DMS153 (cell line): ENCODE data around the gene CACNA1G.

ENCODE experiments used
- DNase-seq: peaks from one replicate; lab custom pipeline; 2025; lab: John Stamatoyannopoulos, UW

Gene CACNA1G

GRCh38 chr17:50651661-50652060 is 91.1 kb downstream of the CACNA1G start:
- no peak for DNase-seq

DNA sequence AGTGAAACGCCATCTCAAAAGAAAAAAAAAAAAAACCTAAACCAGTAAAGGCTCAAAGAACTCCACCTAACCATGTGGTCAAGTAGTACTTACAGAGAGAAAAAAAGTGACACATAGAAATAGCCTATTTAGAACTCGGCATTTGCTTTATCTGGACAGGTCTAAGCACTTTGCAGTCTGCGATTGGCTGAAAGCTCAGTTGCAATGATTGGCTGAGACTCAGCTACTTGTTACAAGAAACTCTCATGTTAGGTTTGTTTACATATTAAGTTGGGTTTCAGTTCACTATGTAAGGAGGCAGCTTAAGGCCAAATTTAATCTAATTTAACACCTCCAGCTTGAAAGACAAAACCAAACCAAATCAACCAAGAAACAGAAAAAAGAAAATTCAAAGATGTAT is 93.2 kb downstream of the CACNA1G start:
- no peak for DNase-seq

DNA sequence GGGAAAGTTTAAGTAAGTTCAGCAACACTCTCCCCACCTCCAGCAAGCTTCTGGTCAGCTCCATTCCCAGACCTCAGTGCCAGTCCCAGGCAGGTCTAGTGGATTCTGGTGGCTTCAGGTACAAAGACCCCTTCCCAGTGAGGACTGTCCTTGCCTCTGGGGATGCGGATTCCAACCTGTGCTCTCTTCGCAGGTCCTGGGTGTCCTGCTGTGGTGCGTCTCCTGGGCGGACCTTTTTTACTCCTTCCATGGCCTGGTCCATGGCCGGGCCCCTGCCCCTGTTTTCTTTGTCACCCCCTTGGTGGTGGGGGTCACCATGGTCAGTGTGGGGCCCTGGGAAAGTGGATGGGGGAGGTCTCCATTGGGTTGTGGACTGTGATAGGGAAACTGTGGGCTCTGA is 96.0 kb downstream of the CACNA1G start:
- DNase-seq = no peak

GRCh38 chr17:50657054-50657453 is 96.5 kb downstream of the CACNA1G start:
- no peak for DNase-seq

GRCh38 chr17:50657627-50658026 is 97.1 kb downstream of the CACNA1G start:
- no peak for DNase-seq

GRCh38 chr17:50658616-50659015 is 98.1 kb downstream of the CACNA1G start:
- no peak for DNase-seq

DNA sequence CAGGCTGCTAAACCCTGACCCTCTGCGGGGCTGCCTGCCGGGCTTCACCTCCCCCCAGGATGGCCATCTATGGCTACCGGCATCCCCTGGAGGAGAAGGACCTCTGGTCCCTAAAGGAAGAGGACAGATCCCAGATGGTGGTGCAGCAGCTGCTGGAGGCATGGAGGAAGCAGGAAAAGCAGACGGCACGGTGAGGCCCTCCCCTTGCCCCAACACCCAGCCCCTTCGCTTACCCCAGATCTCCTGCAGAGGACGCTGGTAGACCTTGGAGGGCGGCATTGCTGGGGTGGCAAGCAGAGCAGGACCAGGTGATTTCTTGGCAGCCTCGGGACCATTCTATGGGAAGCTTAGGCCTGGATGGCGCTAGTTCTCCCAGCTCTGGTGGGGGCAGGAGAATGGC is 98.7 kb downstream of the CACNA1G start:
- DNase-seq = no peak

DNA sequence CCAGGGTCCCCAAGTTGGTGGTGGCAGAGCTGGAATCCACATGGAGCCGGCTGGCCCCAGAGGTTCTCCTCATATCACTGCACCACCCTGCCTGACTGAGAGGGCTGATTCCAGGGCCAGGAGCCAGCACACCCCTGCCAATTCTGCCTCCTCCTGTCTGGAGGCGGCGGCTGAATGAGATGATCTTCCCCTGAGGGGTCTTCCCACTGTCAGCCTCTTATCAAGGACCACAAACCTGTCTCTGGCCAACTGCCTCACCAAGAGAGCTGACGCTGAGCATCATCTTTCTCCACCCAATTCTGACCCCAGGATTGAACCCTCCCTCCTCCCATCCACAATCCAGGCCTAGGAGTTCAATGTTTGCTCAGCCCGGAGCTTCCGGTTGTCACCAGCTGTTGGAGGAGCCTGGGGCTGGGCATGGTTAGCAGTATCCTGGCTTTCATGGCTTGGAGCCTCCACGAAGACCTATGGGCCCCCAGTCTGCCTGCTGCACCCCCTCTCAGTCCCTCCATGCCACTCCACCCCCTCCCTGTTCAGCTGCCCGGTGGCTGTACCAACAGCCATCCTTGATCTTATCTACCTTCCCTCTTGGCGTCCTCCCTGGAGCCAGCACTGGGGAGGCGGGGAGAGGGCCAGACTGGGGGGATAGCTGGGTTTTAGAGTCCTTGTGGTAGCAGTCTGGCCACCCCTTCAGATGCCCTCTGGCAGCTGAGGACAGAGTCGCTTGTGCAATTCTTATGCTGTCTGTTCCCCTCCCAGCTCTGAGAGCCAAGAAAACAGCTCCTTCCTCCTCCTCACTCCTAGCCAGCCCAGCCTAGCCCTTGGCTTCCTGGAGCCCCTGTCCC is 99.7 kb downstream of the CACNA1G start:
- DNase-seq = peak; percentile 35

GRCh38 chr17:50660887-50661345 is 100.4 kb downstream of the CACNA1G start:
- no peak for DNase-seq

DNA sequence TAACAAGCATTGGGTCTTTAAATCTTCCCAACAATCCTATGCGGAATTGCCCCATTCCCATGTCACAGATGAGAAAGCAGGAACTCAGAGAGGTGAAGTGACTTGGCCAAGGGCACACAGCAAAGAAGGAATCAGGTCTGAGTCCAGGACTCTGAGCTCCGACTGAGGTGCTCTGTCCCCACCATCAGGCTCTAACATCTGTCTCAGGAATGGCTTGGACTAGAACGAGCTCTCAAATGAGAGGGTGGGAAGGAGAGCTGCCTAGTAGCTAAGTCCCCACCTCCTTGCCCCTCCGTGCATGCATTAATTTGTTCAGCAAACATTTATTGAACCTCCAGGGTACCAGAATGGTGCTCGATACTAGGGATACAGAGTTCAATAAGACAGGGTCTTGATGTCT is 100.8 kb downstream of the CACNA1G start:
- DNase-seq = no peak

DNA sequence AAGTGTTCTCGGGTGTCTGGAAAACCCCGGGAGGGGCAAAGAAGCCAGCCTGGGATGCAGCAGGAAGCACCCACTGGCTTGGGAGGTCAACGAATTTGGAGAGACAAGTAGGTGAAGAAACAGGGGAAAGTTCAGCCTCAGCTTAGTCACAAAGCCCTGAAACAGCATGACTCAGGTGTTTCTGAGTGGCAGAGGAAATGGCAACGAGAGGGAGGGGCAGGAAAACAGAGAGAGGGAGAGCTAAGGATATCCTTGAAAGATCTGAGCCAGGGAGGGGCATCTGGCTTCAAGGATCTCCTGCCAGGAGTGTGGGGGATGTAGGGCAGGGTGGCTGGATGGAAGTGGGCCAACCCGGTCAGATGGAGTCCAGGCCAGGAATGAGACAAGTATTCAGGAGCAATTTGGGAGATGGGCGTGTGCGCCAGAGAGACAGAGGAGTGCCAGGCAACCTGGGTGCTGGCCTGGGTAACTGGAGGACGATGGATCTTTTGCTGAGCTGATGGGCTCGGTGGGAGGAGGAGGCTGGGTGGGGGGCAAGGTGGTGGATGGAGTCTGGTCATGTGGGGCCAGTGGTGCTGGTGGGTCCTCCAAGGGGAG is 101.4 kb downstream of the CACNA1G start:
- DNase-seq = peak; percentile 64

GRCh38 chr17:50662632-50663225 is 102.2 kb downstream of the CACNA1G start:
- no peak for DNase-seq

DNA sequence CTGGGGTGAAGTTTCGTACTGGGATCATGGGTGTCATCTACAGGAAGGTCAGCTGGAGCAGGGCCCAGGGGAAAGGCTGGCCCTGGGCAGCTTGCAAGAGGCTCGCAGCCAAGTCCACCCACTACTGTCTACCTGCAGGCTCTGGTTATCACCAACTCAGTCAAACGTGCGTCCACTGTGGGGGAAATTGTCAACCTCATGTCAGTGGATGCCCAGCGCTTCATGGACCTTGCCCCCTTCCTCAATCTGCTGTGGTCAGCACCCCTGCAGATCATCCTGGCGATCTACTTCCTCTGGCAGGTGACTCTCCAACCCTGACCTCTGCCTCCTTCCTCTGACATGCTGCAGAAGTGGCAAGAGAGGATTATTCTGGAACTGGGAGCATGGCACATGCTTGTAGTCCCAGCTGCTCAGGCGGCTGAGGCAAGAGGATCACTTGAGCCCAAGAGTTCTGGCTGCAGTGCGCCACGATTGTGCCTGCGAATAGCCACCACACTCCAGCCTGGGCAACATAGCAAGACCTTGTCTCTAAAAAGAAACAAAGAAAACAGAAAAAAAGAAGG is 103.4 kb downstream of the CACNA1G start:
- DNase-seq = no peak

DNA sequence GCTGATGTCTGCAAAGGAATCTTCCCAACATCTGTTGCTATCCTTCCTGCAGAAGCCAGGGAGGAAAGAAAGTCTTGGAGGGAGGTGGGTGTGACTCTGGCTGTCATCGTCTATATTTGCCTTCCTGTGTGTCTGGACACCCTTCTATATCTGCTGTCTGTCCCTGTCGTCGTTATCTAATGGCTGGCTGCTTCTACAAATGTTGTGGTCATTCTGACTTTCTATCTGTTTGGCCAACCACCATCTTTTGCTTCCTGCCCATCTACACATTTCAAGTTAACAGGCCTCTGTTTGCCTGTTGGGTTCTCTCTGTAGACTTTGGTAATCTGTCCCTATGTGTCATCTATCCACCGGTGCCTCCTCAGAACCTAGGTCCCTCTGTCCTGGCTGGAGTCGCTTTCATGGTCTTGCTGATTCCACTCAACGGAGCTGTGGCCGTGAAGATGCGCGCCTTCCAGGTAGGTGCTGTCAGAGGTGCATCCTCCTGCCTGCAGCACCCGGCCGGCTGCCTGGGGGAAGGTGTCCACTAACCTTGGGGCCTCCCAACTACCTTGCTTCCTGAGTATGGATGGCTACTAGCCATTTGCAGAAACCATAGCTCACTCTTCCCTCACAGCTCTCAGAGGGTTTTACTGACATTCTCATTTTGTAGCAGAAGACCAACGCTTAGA is 104.4 kb downstream of the CACNA1G start:
- no peak for DNase-seq

- no peak for DNase-seq
These were observed 105.3 kb downstream of the CACNA1G start for GRCh38 chr17:50665838-50666237.

DNA sequence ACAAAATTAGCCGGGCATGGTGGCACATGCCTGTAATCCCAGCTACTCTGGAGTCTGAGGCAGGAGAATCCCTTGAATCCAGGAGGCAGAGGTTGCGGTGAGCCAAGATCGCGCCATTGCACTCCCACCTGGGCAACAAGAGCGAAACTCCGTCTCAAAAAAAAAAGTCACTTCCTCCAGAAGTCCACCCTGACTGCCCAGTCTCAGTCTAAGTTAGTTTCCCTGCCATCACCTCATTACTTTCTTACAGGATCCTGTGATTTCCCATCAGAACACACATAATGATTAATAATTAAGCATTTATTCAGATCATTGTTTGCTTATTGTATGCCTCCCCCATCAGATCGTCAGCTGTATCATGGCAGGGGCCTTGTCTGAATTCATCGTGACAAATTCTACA is 105.8 kb downstream of the CACNA1G start:
- DNase-seq = no peak

- DNase-seq = no peak
These were observed 106.9 kb downstream of the CACNA1G start for GRCh38 chr17:50667259-50668024.

- DNase-seq = no peak
These were observed 107.7 kb downstream of the CACNA1G start for GRCh38 chr17:50668025-50668837.

DNA sequence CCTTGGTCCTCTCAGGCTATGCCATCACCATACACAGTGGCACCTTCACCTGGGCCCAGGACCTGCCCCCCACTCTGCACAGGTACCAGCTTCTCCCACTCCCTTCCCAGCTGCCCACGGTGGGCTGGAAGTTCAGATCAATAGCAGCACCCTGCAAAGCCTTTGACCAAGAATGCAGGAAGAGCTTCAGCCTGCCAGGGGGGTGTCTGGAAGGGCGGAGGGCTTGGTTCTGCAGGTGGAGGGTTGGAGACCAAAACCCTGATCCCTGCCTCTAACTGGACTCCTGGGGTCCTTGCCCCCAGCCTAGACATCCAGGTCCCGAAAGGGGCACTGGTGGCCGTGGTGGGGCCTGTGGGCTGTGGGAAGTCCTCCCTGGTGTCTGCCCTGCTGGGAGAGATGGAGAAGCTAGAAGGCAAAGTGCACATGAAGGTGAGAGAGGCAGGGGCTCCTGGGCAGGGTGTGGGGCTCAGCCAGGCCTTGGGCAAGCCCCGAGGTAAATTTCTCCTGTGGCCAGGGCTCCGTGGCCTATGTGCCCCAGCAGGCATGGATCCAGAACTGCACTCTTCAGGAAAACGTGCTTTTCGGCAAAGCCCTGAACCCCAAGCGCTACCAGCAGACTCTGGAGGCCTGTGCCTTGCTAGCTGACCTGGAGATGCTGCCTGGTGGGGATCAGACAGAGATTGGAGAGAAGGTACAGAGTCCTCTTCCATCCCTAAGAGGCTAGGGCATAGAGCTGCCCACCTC is 108.5 kb downstream of the CACNA1G start:
- DNase-seq = no peak

- no peak for DNase-seq
These were observed 111.6 kb downstream of the CACNA1G start for GRCh38 chr17:50672071-50672470.
